Ishikawa (cell line): ENCODE data around the gene MORC4.

Experiments
- CEBPB ChIP-seq: IDR thresholded peaks from 2 replicates; pipeline ENCODE4 v1.6.1; 2012
- CREB1 ChIP-seq: IDR thresholded peaks from 2 replicates; pipeline ENCODE4 v1.6.1; 2012; ENCODE audit warnings: low read depth
- EGR1 ChIP-seq: IDR thresholded peaks from 2 replicates; pipeline ENCODE4 v1.6.1; 2012
- EP300 ChIP-seq: IDR thresholded peaks from 2 replicates; pipeline ENCODE4 v1.6.1; 2012; ENCODE audit warnings: borderline replicate concordance
- FOXM1 ChIP-seq: IDR thresholded peaks from 2 replicates; pipeline ENCODE4 v1.6.1; 2012; ENCODE audit warnings: low read depth, borderline replicate concordance
- MAX ChIP-seq: IDR thresholded peaks from 2 replicates; pipeline ENCODE4 v1.6.1; 2012
- NFIC ChIP-seq: IDR thresholded peaks from 2 replicates; pipeline ENCODE4 v1.6.1; 2012
- RAD21 ChIP-seq: IDR thresholded peaks from 2 replicates; pipeline ENCODE4 v1.6.1; 2012; ENCODE audit warnings: low read depth
- TAF1 ChIP-seq: IDR thresholded peaks from 2 replicates; pipeline ENCODE4 v1.6.1; 2012; ENCODE audit warnings: low read depth, mild to moderate bottlenecking
- TCF12 ChIP-seq: IDR thresholded peaks from 2 replicates; pipeline ENCODE4 v1.6.1; 2012; ENCODE audit warnings: low read depth
- TEAD4 ChIP-seq: IDR thresholded peaks from 2 replicates; pipeline ENCODE4 v1.6.1; 2012
- YY1 ChIP-seq: IDR thresholded peaks from 2 replicates; pipeline ENCODE4 v1.6.1; 2012; ENCODE audit warnings: low read depth
- ZBTB7A ChIP-seq: IDR thresholded peaks from 2 replicates; pipeline ENCODE4 v1.6.1; 2012; ENCODE audit warnings: low read depth
- TF ChIP-seq, protein P1 (sequence below): IDR thresholded peaks from 2 replicates; pipeline ENCODE4 v1.6.1; 2012; ENCODE audit warnings: low read depth, mild to moderate bottlenecking
- TF ChIP-seq, protein P2 (sequence below): IDR thresholded peaks from 2 replicates; pipeline ENCODE4 v1.6.1; 2012

The MORC4 gene

DNA sequence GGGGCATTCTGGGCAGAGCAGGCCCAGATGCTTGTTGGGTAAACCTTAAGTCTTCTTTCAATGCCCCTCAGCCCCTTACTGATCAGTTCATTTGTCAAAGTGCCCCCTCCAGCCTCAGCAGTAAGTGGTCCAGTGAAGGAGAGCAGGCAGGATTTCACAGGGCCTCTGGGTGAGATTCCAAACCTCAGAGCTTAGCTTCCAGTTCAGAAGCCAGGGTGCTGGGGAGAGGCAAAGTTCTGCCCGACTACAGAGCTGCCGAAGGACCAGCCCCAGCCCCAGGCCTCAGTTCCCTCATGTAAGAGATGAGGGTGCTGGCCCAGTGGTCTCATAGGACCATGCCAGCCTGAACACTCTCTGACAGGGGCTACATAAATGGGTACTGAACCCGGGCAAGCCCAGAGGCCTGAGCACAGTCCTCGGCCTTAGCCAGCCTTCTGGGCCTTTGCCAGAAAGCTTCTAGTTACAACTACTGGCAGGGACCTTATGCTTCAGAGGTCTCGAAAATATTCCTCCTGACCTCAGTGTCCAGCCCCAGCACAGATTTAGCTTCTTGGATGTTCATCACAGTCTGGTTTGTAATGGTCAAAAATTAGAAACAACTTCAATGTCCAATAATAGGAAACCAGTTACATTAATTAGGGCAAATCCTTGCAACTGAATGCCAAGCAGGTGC is 96.0 kb downstream of the MORC4 start:
- no peak for TF ChIP-seq NFIC
- TF ChIP-seq, protein P1, sequence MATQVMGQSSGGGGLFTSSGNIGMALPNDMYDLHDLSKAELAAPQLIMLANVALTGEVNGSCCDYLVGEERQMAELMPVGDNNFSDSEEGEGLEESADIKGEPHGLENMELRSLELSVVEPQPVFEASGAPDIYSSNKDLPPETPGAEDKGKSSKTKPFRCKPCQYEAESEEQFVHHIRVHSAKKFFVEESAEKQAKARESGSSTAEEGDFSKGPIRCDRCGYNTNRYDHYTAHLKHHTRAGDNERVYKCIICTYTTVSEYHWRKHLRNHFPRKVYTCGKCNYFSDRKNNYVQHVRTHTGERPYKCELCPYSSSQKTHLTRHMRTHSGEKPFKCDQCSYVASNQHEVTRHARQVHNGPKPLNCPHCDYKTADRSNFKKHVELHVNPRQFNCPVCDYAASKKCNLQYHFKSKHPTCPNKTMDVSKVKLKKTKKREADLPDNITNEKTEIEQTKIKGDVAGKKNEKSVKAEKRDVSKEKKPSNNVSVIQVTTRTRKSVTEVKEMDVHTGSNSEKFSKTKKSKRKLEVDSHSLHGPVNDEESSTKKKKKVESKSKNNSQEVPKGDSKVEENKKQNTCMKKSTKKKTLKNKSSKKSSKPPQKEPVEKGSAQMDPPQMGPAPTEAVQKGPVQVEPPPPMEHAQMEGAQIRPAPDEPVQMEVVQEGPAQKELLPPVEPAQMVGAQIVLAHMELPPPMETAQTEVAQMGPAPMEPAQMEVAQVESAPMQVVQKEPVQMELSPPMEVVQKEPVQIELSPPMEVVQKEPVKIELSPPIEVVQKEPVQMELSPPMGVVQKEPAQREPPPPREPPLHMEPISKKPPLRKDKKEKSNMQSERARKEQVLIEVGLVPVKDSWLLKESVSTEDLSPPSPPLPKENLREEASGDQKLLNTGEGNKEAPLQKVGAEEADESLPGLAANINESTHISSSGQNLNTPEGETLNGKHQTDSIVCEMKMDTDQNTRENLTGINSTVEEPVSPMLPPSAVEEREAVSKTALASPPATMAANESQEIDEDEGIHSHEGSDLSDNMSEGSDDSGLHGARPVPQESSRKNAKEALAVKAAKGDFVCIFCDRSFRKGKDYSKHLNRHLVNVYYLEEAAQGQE = no peak
- TF ChIP-seq EP300 = no peak

DNA sequence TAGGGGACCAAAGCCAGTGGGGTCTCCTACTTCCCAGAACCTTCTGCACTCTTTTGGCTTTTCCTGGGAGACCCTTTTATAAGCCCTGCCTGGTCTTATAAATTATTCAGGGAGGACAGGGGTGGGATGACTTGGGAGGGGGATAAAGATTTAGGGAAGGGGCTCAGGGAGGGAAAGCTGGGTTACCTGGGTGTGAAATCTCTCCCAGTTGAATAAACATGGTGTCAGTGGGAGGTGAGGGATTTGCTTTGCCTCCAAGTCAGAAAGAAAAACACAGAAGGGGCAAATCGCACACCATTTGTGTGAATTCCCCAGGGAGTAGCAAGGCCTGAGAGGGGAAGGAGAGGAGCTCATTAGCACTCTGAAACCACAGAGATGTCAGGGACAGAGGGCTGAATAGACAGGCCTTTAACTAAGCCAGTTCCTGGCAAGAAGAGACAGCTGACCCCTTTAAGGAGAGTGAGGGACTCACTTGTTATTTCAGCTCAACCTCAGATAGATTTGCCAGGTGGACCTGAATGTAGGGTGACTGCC is 96.7 kb downstream of the MORC4 start, which contains the start of gene RIPPLY1:
Gene RIPPLY1 (minus strand): TSS at position 51 of the 534 bp plus-strand sequence. CDS start 54 bp downstream, outside the sequence.
- TF ChIP-seq, protein P2, sequence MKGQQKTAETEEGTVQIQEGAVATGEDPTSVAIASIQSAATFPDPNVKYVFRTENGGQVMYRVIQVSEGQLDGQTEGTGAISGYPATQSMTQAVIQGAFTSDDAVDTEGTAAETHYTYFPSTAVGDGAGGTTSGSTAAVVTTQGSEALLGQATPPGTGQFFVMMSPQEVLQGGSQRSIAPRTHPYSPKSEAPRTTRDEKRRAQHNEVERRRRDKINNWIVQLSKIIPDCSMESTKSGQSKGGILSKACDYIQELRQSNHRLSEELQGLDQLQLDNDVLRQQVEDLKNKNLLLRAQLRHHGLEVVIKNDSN = no peak
- TF ChIP-seq EP300 (no peak), TCF12 (no peak), NFIC (no peak), MAX (no peak), RAD21 (no peak), CEBPB (no peak), EGR1 (no peak), ZBTB7A (no peak), FOXM1 (no peak), TEAD4 (no peak), TAF1 (no peak), YY1 (no peak), CREB1 (no peak)
- TF ChIP-seq, protein P1 = no peak

- TF ChIP-seq NFIC = no peak
Observed at GRCh38 chrX:106902684-106903083, 97.3 kb downstream of the MORC4 start.

DNA sequence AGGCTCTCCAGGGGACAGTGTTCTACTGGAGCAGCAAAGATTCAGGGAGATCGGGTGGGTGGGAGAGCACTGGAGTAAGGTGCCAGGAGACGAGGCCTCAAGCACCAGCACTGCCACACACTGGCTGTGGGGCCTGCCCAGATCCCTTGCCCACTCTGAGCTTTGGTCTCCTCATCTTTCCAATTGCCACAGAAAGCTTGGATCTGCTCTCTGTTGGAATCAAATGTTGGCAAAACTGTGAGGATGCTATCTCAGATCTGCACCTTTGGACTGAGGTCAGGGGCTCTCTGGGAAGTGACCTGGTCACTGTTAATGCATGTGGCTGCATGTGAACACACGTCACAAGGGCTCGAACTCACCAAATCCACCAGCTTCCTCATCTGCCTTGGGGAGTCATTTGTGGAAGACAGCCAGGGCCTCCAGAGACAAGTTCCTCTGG is 98.2 kb downstream of the MORC4 start:
- no peak for TF ChIP-seq CEBPB
- no peak for TF ChIP-seq TAF1
- no peak for TF ChIP-seq TEAD4
- TF ChIP-seq ZBTB7A = no peak
- no peak for TF ChIP-seq EP300
- TF ChIP-seq NFIC = no peak
- TF ChIP-seq, protein P1 = no peak

DNA sequence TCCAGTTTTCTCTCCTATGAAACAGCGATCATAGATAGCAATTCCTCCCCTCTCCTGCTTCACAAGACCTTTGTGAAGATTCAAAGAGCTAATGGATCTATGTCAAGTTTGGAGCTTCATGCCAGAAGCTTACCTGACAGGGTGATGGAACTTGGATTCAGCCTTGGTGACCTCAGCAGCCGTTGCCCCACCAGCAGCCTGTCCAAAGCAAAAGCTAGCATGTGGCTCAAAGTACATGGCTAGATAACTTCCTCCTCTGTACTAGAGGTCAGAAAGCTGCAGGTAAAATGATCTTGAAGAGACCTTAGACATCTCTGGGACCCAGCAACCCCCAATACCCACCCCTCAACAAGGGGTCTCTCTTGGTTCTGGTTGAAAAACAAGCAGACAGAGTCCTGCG is 98.7 kb downstream of the MORC4 start:
- TF ChIP-seq CREB1 (no peak), RAD21 (no peak), YY1 (no peak), TCF12 (no peak), TAF1 (no peak), EGR1 (no peak), NFIC (no peak), TEAD4 (no peak), ZBTB7A (no peak)
- TF ChIP-seq, protein P2 = no peak
- TF ChIP-seq, protein P1 = no peak
